Sigmoid colon (tissue), 7 donors: ENCODE data around the gene ZNF624. TPM values are rescaled to one million over a fixed set of nuclear protein-coding genes. Genes with fewer than 3 reads are reported as not detected.
"Not testable (repeated sequence)": the region's sequence is repeated elsewhere in the genome, so short reads cannot be mapped to it uniquely, and the experiment has no call there.

Experiments used
- DNase-seq: peaks from one replicate; pipeline ENCODE4 v3.0.0-alpha.2; 2019
- H3K27ac ChIP-seq, 4 donors: fragments of 200-600 bp; sonication (generic); one replicate each; pipeline ENCODE4 v1.5.1; 2016 to 2019; ENCODE audit warnings: mild to moderate bottlenecking in 1 of 4
- H3K27me3 ChIP-seq, 3 donors: fragments of 200-600 bp; sonication (generic); one replicate each; pipeline ENCODE4 v1.5.1; 2019; ENCODE audit warnings: mild to moderate bottlenecking in 1 of 3
- H3K36me3 ChIP-seq, 4 donors: fragments of 200-600 bp; sonication (generic); one replicate each; pipeline ENCODE4 v1.5.1; 2016 to 2019
- H3K4me1 ChIP-seq, 4 donors: fragments of 200-600 bp; sonication (generic); one replicate each; pipeline ENCODE4 v1.5.1; 2017 to 2019
- H3K4me3 ChIP-seq, 4 donors: fragments of 200-600 bp; sonication (generic); one replicate each; pipeline ENCODE4 v1.5.1; 2017 to 2019; ENCODE audit warnings: mild to moderate bottlenecking in 2 of 4, moderate library complexity in 1 of 4
- H3K9me3 ChIP-seq, 4 donors: fragments of 200-600 bp in 3 of 4; sonication (generic) in 3 of 4; one replicate each; pipeline versions ENCODE4 v1.5.1 to v1.6.1; 2013 to 2019
- EP300 ChIP-seq, 4 donors: sonication (generic); formaldehyde crosslinking; IDR thresholded peaks; one replicate each; pipeline ENCODE4 v1.6.1; 2017; ENCODE audit warnings: antibody characterized with exemption in 4 of 4
- POLR2A ChIP-seq, 2 donors: fragments of 450-650 bp; IDR thresholded peaks; one replicate each; pipeline ENCODE4 v1.6.1; 2016; ENCODE audit warnings: antibody characterized with exemption in 2 of 2, mild to moderate bottlenecking in 2 of 2, moderate library complexity in 2 of 2
- POLR2AphosphoS5 ChIP-seq, 4 donors: sonication (generic); formaldehyde crosslinking; IDR thresholded peaks; one replicate each; pipeline ENCODE4 v1.6.1; 2017; ENCODE audit warnings: antibody characterized with exemption in 4 of 4
- WGBS, 2 donors: extraction: QIAGEN DNeasy Blood & Tissue Kit; methylation state at CpG; one replicate each; pipeline ENCODE4 v1.1.7; 2013; 5-methylcytosine and 5-hydroxymethylcytosine counted together
- intact Hi-C: fragments of 100-400 bp; cut with DNase I; formaldehyde crosslinking; loops from one replicate; pipeline ENCODE4 v1.15.1; 2023
- polyA plus RNA-seq, 3 donors: library from polyadenylated mRNA; stranded (reverse); fragments of 200-250 nt; gene quantifications; one replicate each; pipeline ENCODE4 v1.2.3, GENCODE V29; 2013
- total RNA-seq, 4 donors: library from RNA; depleted of rRNA; stranded (reverse); fragments of >200 nt; gene quantifications; one replicate each; pipeline ENCODE4 v1.1.0, GENCODE V29; 2016
- TF ChIP-seq, protein P1 (sequence below), 4 experiments: fragments of 450-650 bp in 3 of 4; fragments of 200-600 bp in 1 of 4; IDR thresholded peaks; one replicate each; pipeline ENCODE4 v1.5.1; 2016 to 2019; ENCODE audit warnings: antibody characterized with exemption in 4 of 4, mild to moderate bottlenecking in 3 of 4, moderate library complexity in 2 of 4
- donor health status: healthy with polysubstance abuse.
- donor health status: Bipolar disorder and iron deficiency.
- donor health status: healthy.

Gene ZNF624
- total and polyA plus RNA-seq, 7 donors = 1.2 to 4.4 (median 1.3) TPM

DNA sequence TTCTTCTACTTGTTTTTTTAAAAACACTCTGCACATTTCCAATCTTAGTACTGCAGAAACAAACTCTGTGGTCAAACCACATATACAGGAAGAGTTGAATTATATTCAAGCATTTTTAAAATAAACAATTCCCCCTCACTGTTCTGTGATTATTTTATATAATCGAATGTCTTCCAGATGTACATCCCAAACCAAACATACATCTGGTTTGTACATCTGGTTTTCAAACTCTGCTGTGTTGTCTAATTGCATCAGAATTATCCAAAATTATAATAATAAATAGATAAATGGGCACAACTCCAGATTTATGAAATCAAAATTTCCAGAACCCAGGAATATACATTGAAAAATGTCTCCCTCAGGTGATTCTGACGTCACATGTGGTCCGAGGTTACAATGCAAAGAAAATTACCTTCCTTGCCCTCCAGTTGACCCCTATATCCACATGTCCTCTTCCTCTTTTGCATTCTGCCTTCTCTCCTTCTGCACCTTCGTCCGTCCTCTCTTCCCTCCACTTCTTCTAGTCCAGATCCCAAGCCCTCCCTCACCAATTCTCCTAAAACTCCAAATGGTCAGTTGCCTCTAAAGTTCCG lies 23.1 kb upstream of the ZNF624 start:
- H3K9me3 ChIP-seq = no peaks in the 10 kb centered on the region
- TF ChIP-seq EP300 (IDR thresholded peaks at IDR 0.05) = no peak
- no peak for TF ChIP-seq POLR2AphosphoS5 (IDR thresholded peaks at IDR 0.05)
- TF ChIP-seq, protein P1, sequence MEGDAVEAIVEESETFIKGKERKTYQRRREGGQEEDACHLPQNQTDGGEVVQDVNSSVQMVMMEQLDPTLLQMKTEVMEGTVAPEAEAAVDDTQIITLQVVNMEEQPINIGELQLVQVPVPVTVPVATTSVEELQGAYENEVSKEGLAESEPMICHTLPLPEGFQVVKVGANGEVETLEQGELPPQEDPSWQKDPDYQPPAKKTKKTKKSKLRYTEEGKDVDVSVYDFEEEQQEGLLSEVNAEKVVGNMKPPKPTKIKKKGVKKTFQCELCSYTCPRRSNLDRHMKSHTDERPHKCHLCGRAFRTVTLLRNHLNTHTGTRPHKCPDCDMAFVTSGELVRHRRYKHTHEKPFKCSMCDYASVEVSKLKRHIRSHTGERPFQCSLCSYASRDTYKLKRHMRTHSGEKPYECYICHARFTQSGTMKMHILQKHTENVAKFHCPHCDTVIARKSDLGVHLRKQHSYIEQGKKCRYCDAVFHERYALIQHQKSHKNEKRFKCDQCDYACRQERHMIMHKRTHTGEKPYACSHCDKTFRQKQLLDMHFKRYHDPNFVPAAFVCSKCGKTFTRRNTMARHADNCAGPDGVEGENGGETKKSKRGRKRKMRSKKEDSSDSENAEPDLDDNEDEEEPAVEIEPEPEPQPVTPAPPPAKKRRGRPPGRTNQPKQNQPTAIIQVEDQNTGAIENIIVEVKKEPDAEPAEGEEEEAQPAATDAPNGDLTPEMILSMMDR (IDR thresholded peaks at IDR 0.05) = no peak
- no peak for TF ChIP-seq POLR2A (IDR thresholded peaks at IDR 0.05)
- no peak overlapping the region for H3K27ac ChIP-seq
- H3K36me3 ChIP-seq = no peaks in the 10 kb centered on the region
- H3K4me3 ChIP-seq = no peak overlapping the region
- no peak for DNase-seq
- 80 to 82% methylated on average over 6 of the region's 6 CpGs for WGBS, 2 donors
- intact Hi-C loops = no loop called here
- H3K27me3 ChIP-seq = peaks cover 0 to 2% (median 0%) of the 10 kb centered on the region in 3 donors
- no peaks in the 10 kb centered on the region for H3K4me1 ChIP-seq

DNA sequence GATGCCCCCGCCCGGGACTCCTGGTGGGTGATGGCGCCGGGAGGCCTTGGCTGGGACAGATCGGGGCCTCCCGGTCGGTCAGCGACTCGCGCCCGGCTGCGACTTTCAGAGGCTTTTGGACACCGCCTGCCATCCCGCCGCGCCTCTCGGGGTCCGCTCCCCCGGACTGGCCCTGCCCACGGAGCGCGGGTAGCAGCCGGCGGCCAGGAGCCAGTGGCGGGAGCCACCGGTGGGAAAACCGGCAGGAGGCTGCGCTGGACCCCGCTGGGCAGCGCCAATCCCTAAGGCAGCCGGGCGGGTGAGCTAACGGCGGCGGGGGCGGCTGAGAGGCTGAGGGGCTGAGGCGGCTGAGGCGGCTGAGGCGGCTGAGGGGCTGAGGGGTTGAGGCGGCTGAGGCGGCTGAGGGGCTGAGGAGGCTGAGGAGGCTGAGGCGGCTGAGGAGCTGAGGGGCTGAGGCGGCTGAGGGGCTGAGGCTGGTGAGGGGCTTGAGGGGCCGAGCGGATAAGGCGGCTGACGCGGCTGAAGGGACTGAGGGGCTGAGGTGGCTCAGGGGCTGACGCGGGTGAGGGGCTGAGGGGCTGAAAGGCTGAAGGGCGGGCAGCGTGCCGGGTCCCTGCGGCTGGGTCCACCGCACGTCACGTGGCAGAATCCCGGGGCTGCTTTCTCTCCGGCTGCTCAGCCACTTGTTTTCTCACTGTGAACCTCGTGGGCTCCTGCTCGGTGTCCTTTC lies 13.4 kb upstream of the ZNF624 start:
- Histone ChIP-seq H3K27me3 (peaks cover 7 to 41% (median 10%) of the 10 kb centered on the region in 3 donors), H3K27ac (peak overlapping the region in 2 of 4 donors; percentile 27 to 50), H3K4me3 (peak overlapping the region; percentile 35 to 60 (median 49)), H3K4me1 (peaks cover 0 to 11% (median 7%) of the 10 kb centered on the region in 4 donors)
- H3K9me3 ChIP-seq, DNase-seq, intact Hi-C loops, H3K36me3 ChIP-seq: not testable (repeated sequence)
- 2 to 5% methylated on average over 61 of the region's 61 CpGs for WGBS, 2 donors

DNA sequence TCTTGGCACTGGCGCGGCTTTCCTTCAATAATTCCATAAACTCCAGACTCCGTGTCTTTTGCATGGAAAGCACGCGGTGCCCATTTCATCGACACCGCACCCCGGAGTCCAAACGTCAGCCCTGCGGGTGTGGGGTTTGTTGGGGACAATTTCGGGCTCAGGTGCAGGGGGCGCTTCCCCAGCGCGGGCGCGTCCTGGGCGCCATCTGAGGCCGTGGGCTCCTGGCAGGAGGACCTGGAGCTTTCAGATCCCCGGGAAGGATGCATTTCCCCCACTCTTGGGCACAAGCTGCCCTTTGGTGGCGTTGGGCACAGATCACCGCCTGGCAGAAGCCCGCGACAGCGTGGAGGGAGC lies 12.9 kb upstream of the ZNF624 start:
- H3K4me3 ChIP-seq = peak overlapping the region; percentile 35 to 60 (median 49)
- H3K36me3 ChIP-seq, DNase-seq, H3K9me3 ChIP-seq, intact Hi-C loops: not testable (repeated sequence)
- H3K27ac ChIP-seq = peak overlapping the region in 1 of 4 donors; percentile 27
- peaks cover 7 to 41% (median 10%) of the 10 kb centered on the region in 3 donors for H3K27me3 ChIP-seq
- H3K4me1 ChIP-seq = peaks cover 0 to 11% (median 7%) of the 10 kb centered on the region in 4 donors
- WGBS, 2 donors = 45 to 56% methylated on average over 24 of the region's 24 CpGs

DNA sequence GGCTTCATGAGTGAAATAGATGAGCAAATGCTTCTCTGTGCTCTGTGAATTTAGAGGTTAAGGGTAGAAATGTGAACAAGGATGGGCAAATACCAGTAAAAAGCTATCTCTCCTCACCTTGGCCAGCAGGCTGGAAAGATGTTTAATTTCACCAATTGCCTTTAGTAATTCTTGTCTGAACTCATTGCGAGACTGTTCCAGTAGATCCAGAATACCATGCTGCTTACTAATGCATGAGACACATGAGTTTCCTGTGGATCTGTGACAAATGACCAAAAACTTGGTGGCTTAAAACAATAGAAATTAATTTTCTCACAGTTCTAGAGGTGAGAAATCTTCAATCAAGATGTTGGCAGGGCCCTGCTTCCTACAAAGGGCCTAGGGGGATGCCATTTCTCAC lies 9.3 kb upstream of the ZNF624 start:
- peaks cover under 1 to 11% (median 5%) of the 10 kb centered on the region in 3 donors for H3K27me3 ChIP-seq
- no peaks in the 10 kb centered on the region for H3K36me3 ChIP-seq
- no peak for DNase-seq
- TF ChIP-seq POLR2A (IDR thresholded peaks at IDR 0.05) = no peak
- TF ChIP-seq, protein P1 (IDR thresholded peaks at IDR 0.05) = no peak
- TF ChIP-seq POLR2AphosphoS5 (IDR thresholded peaks at IDR 0.05) = no peak
- TF ChIP-seq EP300 (IDR thresholded peaks at IDR 0.05) = no peak
- peaks cover 0 to 11% (median 7%) of the 10 kb centered on the region in 4 donors for H3K4me1 ChIP-seq
- intact Hi-C loops = no loop called here
- H3K9me3 ChIP-seq = no peaks in the 10 kb centered on the region
- WGBS, 2 donors = 95 to 98% methylated on average over 1 of the region's 1 CpG
- H3K27ac ChIP-seq = no peak overlapping the region
- H3K4me3 ChIP-seq = no peak overlapping the region

DNA sequence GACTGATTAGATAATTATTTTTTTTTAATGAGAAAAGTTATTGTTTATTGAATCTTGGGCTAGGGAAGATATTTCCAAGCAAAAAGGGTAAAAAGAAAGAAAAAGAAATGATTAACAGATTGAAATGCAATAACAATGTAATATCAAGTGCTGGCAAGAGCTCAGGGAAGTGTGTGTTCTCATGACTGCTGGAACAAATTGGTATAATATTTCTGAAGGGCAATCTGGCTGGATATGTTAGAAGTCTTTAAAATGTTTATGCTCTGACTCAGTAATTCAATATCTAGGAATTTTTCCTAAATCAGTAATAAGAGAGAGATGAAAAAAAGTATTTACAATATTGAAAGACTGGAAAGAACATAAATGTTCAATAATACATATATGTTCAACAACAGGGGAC lies 7.6 kb upstream of the ZNF624 start:
- Histone ChIP-seq H3K4me3 (no peak overlapping the region), H3K9me3 (no peaks in the 10 kb centered on the region), H3K36me3 (no peaks in the 10 kb centered on the region), H3K4me1 (no peaks in the 10 kb centered on the region), H3K27ac (no peak overlapping the region), H3K27me3 (no peaks in the 10 kb centered on the region)
- intact Hi-C loops = no loop called here
- no peak for DNase-seq
- TF ChIP-seq EP300 (IDR thresholded peaks at IDR 0.05) (no peak), POLR2A (IDR thresholded peaks at IDR 0.05) (no peak), POLR2AphosphoS5 (IDR thresholded peaks at IDR 0.05) (no peak)
- TF ChIP-seq, protein P1 (IDR thresholded peaks at IDR 0.05) = no peak
